Measurements from ENCODE around the gene PITX2. TPM values are rescaled to one million over a fixed set of nuclear protein-coding genes. Genes with fewer than 3 reads are reported as not detected.

Gene PITX2
- total RNA-seq, 4 donors from 2014 or later: 0.34 to 1.1 (median 0.48) TPM

GRCh38 chr4:110644008-110644407, 21.1 kb upstream of the PITX2 start:
- TF ChIP-seq, protein P1, sequence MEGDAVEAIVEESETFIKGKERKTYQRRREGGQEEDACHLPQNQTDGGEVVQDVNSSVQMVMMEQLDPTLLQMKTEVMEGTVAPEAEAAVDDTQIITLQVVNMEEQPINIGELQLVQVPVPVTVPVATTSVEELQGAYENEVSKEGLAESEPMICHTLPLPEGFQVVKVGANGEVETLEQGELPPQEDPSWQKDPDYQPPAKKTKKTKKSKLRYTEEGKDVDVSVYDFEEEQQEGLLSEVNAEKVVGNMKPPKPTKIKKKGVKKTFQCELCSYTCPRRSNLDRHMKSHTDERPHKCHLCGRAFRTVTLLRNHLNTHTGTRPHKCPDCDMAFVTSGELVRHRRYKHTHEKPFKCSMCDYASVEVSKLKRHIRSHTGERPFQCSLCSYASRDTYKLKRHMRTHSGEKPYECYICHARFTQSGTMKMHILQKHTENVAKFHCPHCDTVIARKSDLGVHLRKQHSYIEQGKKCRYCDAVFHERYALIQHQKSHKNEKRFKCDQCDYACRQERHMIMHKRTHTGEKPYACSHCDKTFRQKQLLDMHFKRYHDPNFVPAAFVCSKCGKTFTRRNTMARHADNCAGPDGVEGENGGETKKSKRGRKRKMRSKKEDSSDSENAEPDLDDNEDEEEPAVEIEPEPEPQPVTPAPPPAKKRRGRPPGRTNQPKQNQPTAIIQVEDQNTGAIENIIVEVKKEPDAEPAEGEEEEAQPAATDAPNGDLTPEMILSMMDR (IDR thresholded peaks at IDR 0.05): no peak
- no peak for TF ChIP-seq POLR2A (IDR thresholded peaks at IDR 0.05)
- intact Hi-C loops (cut with DNase I; ENCODE audit: low total_unique reads): no loop called here
- 83 to 87% methylated on average over 1 of the region's 1 CpG for WGBS, 2 donors
- H3K4me3 ChIP-seq (ENCODE audit: low read depth, poor library complexity, severe bottlenecking): no peak overlapping the region
- DNase-seq (ENCODE audit: low spot score in 2 of 2): no peak

- intact Hi-C loops (cut with DNase I; ENCODE audit: low total_unique reads): no loop called here
- no peak overlapping the region for H3K4me3 ChIP-seq (ENCODE audit: low read depth, poor library complexity, severe bottlenecking)
- 67 to 79% methylated on average over 1 of the region's 1 CpG for WGBS, 2 donors
- DNase-seq (ENCODE audit: low spot score in 2 of 2): no peak
- TF ChIP-seq, protein P1 (IDR thresholded peaks at IDR 0.05): no peak
- TF ChIP-seq POLR2A (IDR thresholded peaks at IDR 0.05): no peak
Observed at GRCh38 chr4:110643096-110643495, 20.2 kb upstream of the PITX2 start.

DNA sequence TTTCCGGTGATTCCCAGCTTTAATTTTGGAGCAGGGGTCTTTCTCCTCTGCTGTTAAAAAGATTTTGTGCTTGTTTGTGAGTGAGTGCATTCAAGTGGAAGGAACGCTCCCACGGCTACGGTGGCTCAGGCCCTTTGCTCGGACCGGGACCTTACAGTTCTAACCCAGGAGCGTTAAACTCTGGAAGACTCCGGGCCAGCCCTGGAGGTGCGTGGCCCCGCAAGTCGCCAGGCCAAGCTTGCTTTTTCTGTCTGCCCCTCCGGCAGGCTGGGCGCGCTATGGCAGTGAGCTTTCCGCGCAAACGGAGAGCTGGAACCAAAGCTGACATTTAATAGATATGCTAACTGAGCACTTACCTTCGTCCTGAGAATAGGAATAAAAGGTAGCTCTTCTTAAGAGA, 18.3 kb upstream of the PITX2 start:
- 27 to 38% methylated on average over 18 of the region's 18 CpGs for whole genome bisulfite sequencing, 2 donors
- no peak for DNase-seq (ENCODE audit: low spot score in 2 of 2)
- intact Hi-C loops (cut with DNase I; ENCODE audit: low total_unique reads): no loop called here
- H3K4me3 ChIP-seq (ENCODE audit: low read depth, poor library complexity, severe bottlenecking): no peak overlapping the region
- TF ChIP-seq, protein P1 (IDR thresholded peaks at IDR 0.05): no peak
- TF ChIP-seq POLR2A (IDR thresholded peaks at IDR 0.05): no peak

- no peak overlapping the region for H3K4me3 ChIP-seq (ENCODE audit: low read depth, poor library complexity, severe bottlenecking)
- 29 to 33% methylated on average over 9 of the region's 9 CpGs for WGBS, 2 donors
- intact Hi-C loops (cut with DNase I; ENCODE audit: low total_unique reads): no loop called here
- TF ChIP-seq, protein P1 (IDR thresholded peaks at IDR 0.05): no peak
- DNase-seq (ENCODE audit: low spot score in 2 of 2): no peak
Observed at GRCh38 chr4:110640576-110640975, 17.7 kb upstream of the PITX2 start.

- TF ChIP-seq POLR2A (IDR thresholded peaks at IDR 0.05): no peak
- TF ChIP-seq, protein P1 (IDR thresholded peaks at IDR 0.05): no peak
- intact Hi-C loops (cut with DNase I; ENCODE audit: low total_unique reads): no loop called here
- no peak overlapping the region for H3K4me3 ChIP-seq (ENCODE audit: low read depth, poor library complexity, severe bottlenecking)
- DNase-seq (ENCODE audit: low spot score in 2 of 2): no peak
- WGBS, 2 donors: 34 to 37% methylated on average over 34 of the region's 34 CpGs
Observed at GRCh38 chr4:110639207-110640090, 16.6 kb upstream of the PITX2 start.

All from lower leg skin (tissue), 4 donors.